Measurements from ENCODE around the gene RGS6. TPM values are rescaled to one million over a fixed set of nuclear protein-coding genes. Genes with fewer than 3 reads are reported as not detected.

Gene RGS6
- total RNA-seq, 1 experiment from 2014 or later: not detected

DNA sequence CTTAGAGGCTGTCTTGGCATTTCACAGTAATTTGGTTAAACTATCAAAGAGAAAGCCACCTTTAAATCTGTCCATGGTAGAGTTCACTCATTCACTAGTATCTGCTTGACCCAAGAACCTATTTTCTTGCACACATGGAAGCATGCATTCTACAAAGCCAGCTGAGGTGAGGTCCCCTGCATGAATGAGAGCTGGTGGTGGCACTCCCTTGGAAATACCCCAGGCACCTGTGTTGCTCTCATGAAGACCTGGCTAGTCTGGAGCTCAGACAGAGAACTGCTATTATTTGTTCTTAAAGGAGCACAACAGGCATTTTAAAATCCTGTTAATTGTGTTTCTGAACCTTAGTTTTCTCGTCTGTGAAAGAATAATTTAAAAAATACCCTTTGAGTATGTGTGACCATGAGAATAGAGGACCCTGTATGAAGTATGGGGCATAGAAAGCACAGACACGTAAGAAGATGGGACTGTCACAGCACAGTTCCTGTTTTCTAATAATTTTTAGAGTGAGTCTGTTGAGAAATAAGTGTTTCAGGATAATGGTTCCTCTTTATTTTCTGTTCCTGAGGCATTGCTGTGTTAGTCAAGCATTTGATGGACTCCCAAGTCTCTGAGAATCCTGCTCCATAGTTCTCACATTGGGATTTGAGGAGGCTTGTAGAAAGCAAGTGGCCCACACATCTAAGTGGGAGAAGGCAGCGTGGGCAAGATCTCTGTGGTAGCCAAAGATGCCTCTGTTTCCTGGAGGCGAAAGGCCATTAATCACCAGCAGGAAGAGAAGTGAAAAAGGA is 10.9 kb downstream of the RGS6 start:
- H3K4me3 Mint-ChIP-seq (ENCODE audit: low read depth, unreplicated experiment): no peak overlapping the region
- TF ChIP-seq CTCF (IDR thresholded peaks at IDR 0.05; ENCODE audit: unreplicated experiment): no peak
- intact Hi-C loops (cut with micrococcal nuclease; ENCODE audit: unreplicated experiment): no loop called here
- H3K27ac Mint-ChIP-seq (ENCODE audit: unreplicated experiment): no peak overlapping the region
- no peaks in the 10 kb centered on the region for H3K4me1 Mint-ChIP-seq (ENCODE audit: low read depth, unreplicated experiment)
- DNase-seq: no peak
- BruUV-seq (replicated peaks): no TSS peak
- H3K27me3 Mint-ChIP-seq (ENCODE audit: unreplicated experiment): peaks cover 19% of the 10 kb centered on the region
- H3K36me3 Mint-ChIP-seq (ENCODE audit: insufficient read depth, unreplicated experiment): no peaks in the 10 kb centered on the region
- H3K9me3 Mint-ChIP-seq (ENCODE audit: low read depth, unreplicated experiment): no peaks in the 10 kb centered on the region
- CTCF ChIA-PET: interaction anchor here (0.6 kb wide), 1 partner anchor 60 kb away, joined by 3 read pairs; no protein-coding TSS in a partner anchor

- CTCF ChIA-PET: no interaction called here
- intact Hi-C loops (cut with micrococcal nuclease; ENCODE audit: unreplicated experiment): no loop called here
- peaks cover 21% of the 10 kb centered on the region for H3K27me3 Mint-ChIP-seq (ENCODE audit: unreplicated experiment)
- H3K36me3 Mint-ChIP-seq (ENCODE audit: insufficient read depth, unreplicated experiment): no peaks in the 10 kb centered on the region
- H3K4me1 Mint-ChIP-seq (ENCODE audit: low read depth, unreplicated experiment): no peaks in the 10 kb centered on the region
- BruUV-seq (replicated peaks): no TSS peak
- no peak for TF ChIP-seq CTCF (IDR thresholded peaks at IDR 0.05; ENCODE audit: unreplicated experiment)
- H3K27ac Mint-ChIP-seq (ENCODE audit: unreplicated experiment): no peak overlapping the region
- H3K4me3 Mint-ChIP-seq (ENCODE audit: low read depth, unreplicated experiment): no peak overlapping the region
- DNase-seq: no peak
- no peaks in the 10 kb centered on the region for H3K9me3 Mint-ChIP-seq (ENCODE audit: low read depth, unreplicated experiment)
These were observed 11.4 kb downstream of the RGS6 start for GRCh38 chr14:71943695-71944018.

GRCh38 chr14:71947947-71948500 is 15.8 kb downstream of the RGS6 start:
- no peak for TF ChIP-seq CTCF (IDR thresholded peaks at IDR 0.05; ENCODE audit: unreplicated experiment)
- H3K36me3 Mint-ChIP-seq (ENCODE audit: insufficient read depth, unreplicated experiment): no peaks in the 10 kb centered on the region
- H3K27ac Mint-ChIP-seq (ENCODE audit: unreplicated experiment): no peak overlapping the region
- no peaks in the 10 kb centered on the region for H3K4me1 Mint-ChIP-seq (ENCODE audit: low read depth, unreplicated experiment)
- intact Hi-C loops (cut with micrococcal nuclease; ENCODE audit: unreplicated experiment): no loop called here
- H3K9me3 Mint-ChIP-seq (ENCODE audit: low read depth, unreplicated experiment): peaks cover 4% of the 10 kb centered on the region
- DNase-seq: no peak
- no TSS peak for BruUV-seq (replicated peaks)
- H3K4me3 Mint-ChIP-seq (ENCODE audit: low read depth, unreplicated experiment): no peak overlapping the region
- H3K27me3 Mint-ChIP-seq (ENCODE audit: unreplicated experiment): peaks cover 21% of the 10 kb centered on the region
- CTCF ChIA-PET: no interaction called here

- CTCF ChIA-PET: no interaction called here
- Mint-ChIP-seq H3K4me1 (ENCODE audit: low read depth, unreplicated experiment) (no peaks in the 10 kb centered on the region), H3K36me3 (ENCODE audit: insufficient read depth, unreplicated experiment) (no peaks in the 10 kb centered on the region), H3K27ac (ENCODE audit: unreplicated experiment) (no peak overlapping the region), H3K27me3 (ENCODE audit: unreplicated experiment) (peaks cover 23% of the 10 kb centered on the region), H3K9me3 (ENCODE audit: low read depth, unreplicated experiment) (peaks cover 4% of the 10 kb centered on the region), H3K4me3 (ENCODE audit: low read depth, unreplicated experiment) (no peak overlapping the region)
- no TSS peak for BruUV-seq (replicated peaks)
- no peak for DNase-seq
- no peak for TF ChIP-seq CTCF (IDR thresholded peaks at IDR 0.05; ENCODE audit: unreplicated experiment)
- intact Hi-C loops (cut with micrococcal nuclease; ENCODE audit: unreplicated experiment): no loop called here
These were observed 20.4 kb downstream of the RGS6 start for GRCh38 chr14:71952381-71953363.
